ENCODE data around the gene SMOC2. TPM values are rescaled to one million over a fixed set of nuclear protein-coding genes. Genes with fewer than 3 reads are reported as not detected.

Gene SMOC2
- total RNA-seq, 1 experiment from 2014 or later, result 0.42 TPM

DNA sequence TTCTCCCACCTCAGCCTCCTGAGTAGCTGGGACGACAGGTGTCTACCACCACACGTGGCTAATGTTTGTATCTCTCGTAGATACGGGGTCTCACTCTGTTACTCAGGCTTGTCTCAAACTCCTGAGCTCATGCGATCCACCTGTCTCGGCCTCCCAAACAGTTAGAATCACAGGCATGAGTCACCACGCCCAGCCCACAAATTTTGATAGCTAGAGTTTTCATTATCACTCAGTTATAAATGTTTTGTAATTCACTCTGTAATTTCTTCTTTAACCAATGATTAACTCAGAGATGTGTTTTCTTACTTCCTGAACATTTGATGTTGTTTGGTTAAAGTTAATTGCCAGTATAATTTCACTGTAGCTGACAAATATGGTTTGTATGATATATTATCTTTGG, 249.3 kb downstream of the SMOC2 start:
- Histone ChIP-seq H3K27ac (ENCODE audit: low read depth, low read length) (no peak overlapping the region), H3K36me3 (ENCODE audit: control insufficient read depth in 1 of 2, insufficient read depth in 2 of 2, low read length in 2 of 2) (no peaks in the 10 kb centered on the region), H2AFZ (ENCODE audit: low read depth, low read length, poor library complexity, severe bottlenecking) (no peak overlapping the region), H3K4me1 (ENCODE audit: control insufficient read depth in 1 of 2, insufficient read depth in 2 of 2, low read length in 2 of 2) (peaks cover 0 to 15% of the 10 kb centered on the region in 2 experiments; a peak in 1 of 4 replicates), H3K9me2 (ENCODE audit: insufficient read depth) (no peaks in the 10 kb centered on the region), H3K79me2 (ENCODE audit: insufficient read depth, low read length) (no peaks in the 10 kb centered on the region), H3K9ac (ENCODE audit: low read length) (no peak overlapping the region), H3K4me3 (replicated peaks in 1 of 2; ENCODE audit: low read depth in 1 of 2, low read length in 2 of 2) (no peak overlapping the region), H4K20me1 (ENCODE audit: insufficient read depth) (no peaks in the 10 kb centered on the region), H3K9me3 (ENCODE audit: control insufficient read depth in 1 of 2, insufficient read depth in 1 of 2, low read depth in 1 of 2, low read length in 2 of 2) (no peaks in the 10 kb centered on the region), H3K27me3 (ENCODE audit: insufficient read depth, low read length) (no peaks in the 10 kb centered on the region), H3K4me2 (ENCODE audit: low read length) (no peak overlapping the region)
- intact Hi-C loops (cut with micrococcal nuclease), result no loop called here
- RAD21 ChIA-PET (ENCODE audit: low non-redundant PET in 1 of 2, low total read pairs in 2 of 2, uncharacterized antibody in 2 of 2, unreplicated experiment in 2 of 2), result no interaction called here
- POLR2A ChIA-PET, result no interaction called here
- CTCF ChIA-PET, result no interaction called here
- DNase-seq (ENCODE audit: low read depth, low spot score) (no peak), ATAC-seq (no peak)
- no TSS peak for BruUV-seq (replicated peaks)
- no peak for TF ChIP-seq EZH2 (IDR thresholded peaks at IDR 0.05)
- TF ChIP-seq SRF (IDR thresholded peaks at IDR 0.05; ENCODE audit: low read depth), result no peak
- no peak for TF ChIP-seq EZH2phosphoT487 (IDR thresholded peaks at IDR 0.05; ENCODE audit: borderline replicate concordance)
- TF ChIP-seq, protein P1, sequence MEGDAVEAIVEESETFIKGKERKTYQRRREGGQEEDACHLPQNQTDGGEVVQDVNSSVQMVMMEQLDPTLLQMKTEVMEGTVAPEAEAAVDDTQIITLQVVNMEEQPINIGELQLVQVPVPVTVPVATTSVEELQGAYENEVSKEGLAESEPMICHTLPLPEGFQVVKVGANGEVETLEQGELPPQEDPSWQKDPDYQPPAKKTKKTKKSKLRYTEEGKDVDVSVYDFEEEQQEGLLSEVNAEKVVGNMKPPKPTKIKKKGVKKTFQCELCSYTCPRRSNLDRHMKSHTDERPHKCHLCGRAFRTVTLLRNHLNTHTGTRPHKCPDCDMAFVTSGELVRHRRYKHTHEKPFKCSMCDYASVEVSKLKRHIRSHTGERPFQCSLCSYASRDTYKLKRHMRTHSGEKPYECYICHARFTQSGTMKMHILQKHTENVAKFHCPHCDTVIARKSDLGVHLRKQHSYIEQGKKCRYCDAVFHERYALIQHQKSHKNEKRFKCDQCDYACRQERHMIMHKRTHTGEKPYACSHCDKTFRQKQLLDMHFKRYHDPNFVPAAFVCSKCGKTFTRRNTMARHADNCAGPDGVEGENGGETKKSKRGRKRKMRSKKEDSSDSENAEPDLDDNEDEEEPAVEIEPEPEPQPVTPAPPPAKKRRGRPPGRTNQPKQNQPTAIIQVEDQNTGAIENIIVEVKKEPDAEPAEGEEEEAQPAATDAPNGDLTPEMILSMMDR (IDR thresholded peaks at IDR 0.05 in 2 of 3, conservative IDR thresholded peaks at IDR 0.05 in 1 of 3; ENCODE audit: borderline replicate concordance in 1 of 3, insufficient read depth in 1 of 3, low read depth in 2 of 3, low read length in 2 of 3), result no peak

DNA sequence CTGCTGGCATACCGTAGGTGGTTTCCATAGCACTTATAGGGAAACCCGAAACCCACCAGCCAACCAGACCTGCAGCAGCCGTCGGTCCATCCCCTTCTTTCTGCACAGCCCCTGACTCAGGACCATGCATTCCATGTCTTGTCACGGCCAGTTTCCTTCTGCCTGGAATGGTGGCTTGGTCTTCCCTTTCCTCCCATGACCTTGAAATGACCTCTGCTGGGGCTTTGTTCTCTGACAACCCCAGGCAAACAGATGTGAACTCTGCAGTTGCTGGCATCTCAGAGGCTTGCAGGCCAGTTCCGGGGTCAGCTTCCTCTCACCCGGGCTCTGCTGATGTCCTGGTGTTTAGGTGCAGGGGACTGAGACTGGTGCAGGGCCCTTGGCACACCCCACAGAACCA, 250.8 kb downstream of the SMOC2 start:
- Histone ChIP-seq H3K9me3 (ENCODE audit: control insufficient read depth in 1 of 2, insufficient read depth in 1 of 2, low read depth in 1 of 2, low read length in 2 of 2) (no peaks in the 10 kb centered on the region), H3K9ac (ENCODE audit: low read length) (no peak overlapping the region), H3K9me2 (ENCODE audit: insufficient read depth) (no peaks in the 10 kb centered on the region), H4K20me1 (ENCODE audit: insufficient read depth) (no peaks in the 10 kb centered on the region), H3K36me3 (ENCODE audit: control insufficient read depth in 1 of 2, insufficient read depth in 2 of 2, low read length in 2 of 2) (no peaks in the 10 kb centered on the region), H3K4me1 (ENCODE audit: control insufficient read depth in 1 of 2, insufficient read depth in 2 of 2, low read length in 2 of 2) (peaks cover 0 to 19% of the 10 kb centered on the region in 2 experiments; a peak in 1 of 4 replicates), H3K79me2 (ENCODE audit: insufficient read depth, low read length) (no peaks in the 10 kb centered on the region), H3K4me3 (replicated peaks in 1 of 2; ENCODE audit: low read depth in 1 of 2, low read length in 2 of 2) (no peak overlapping the region), H3K27ac (ENCODE audit: low read depth, low read length) (no peak overlapping the region), H3K27me3 (ENCODE audit: insufficient read depth, low read length) (no peaks in the 10 kb centered on the region), H3K4me2 (ENCODE audit: low read length) (no peak overlapping the region), H2AFZ (ENCODE audit: low read depth, low read length, poor library complexity, severe bottlenecking) (no peak overlapping the region)
- TF ChIP-seq, protein P2, sequence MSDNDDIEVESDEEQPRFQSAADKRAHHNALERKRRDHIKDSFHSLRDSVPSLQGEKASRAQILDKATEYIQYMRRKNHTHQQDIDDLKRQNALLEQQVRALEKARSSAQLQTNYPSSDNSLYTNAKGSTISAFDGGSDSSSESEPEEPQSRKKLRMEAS (IDR thresholded peaks at IDR 0.05), result no peak
- TF ChIP-seq TCF7L2 (IDR thresholded peaks at IDR 0.05; ENCODE audit: borderline replicate concordance, extremely low read depth, insufficient read depth, insufficient read length) (no peak), POLR2AphosphoS5 (IDR thresholded peaks at IDR 0.05; ENCODE audit: low read depth, low read length) (no peak), SP1 (IDR thresholded peaks at IDR 0.05; ENCODE audit: low read depth) (no peak), YY1 (IDR thresholded peaks at IDR 0.05; ENCODE audit: extremely low read depth, insufficient replicate concordance, low read depth, low read length) (no peak), CBX3 (IDR thresholded peaks at IDR 0.05; ENCODE audit: low read depth) (no peak), ZFX (IDR thresholded peaks at IDR 0.05) (no peak), EGR1 (IDR thresholded peaks at IDR 0.05; ENCODE audit: low read depth) (no peak), RAD21 (IDR thresholded peaks at IDR 0.05; ENCODE audit: low read depth) (no peak), FOSL1 (IDR thresholded peaks at IDR 0.05; ENCODE audit: low read depth) (no peak)
- RAD21 ChIA-PET (ENCODE audit: low non-redundant PET in 1 of 2, low total read pairs in 2 of 2, uncharacterized antibody in 2 of 2, unreplicated experiment in 2 of 2), result no interaction called here
- POLR2A ChIA-PET, result no interaction called here
- intact Hi-C loops (cut with micrococcal nuclease), result no loop called here
- BruUV-seq (replicated peaks), result no TSS peak
- DNase-seq (ENCODE audit: low read depth, low spot score) (no peak), ATAC-seq (no peak)
- CTCF ChIA-PET, result no interaction called here
